Kidney (tissue), 14 donors: ENCODE data around the gene GPR33. TPM values are rescaled to one million over a fixed set of nuclear protein-coding genes. Genes with fewer than 3 reads are reported as not detected.

ENCODE experiments used
- DNase-seq, 5 donors: peaks; one replicate each; pipeline ENCODE4 v3.0.0-alpha.2; 2013 to 2020
- FAIRE-seq: peaks from 2 replicates; lab custom pipeline; 2012; peaks lifted over from hg19 to GRCh38; lab: Jason Lieb, UNC
- H3K27ac ChIP-seq, 2 donors: one replicate each; pipeline ENCODE4 v1.7.0; 2013; ENCODE audit warnings: low read depth in 2 of 2, low read length in 2 of 2, inconsistent platforms in 1 of 2
- H3K27me3 ChIP-seq: one replicate; pipeline ENCODE4 v1.7.1; 2013; ENCODE audit warnings: low read length, inconsistent platforms; ENCODE audit not compliant: control insufficient read depth, insufficient read depth
- H3K36me3 ChIP-seq, 3 donors: one replicate each; pipeline versions ENCODE4 v1.7.0 to v1.7.1; 2013; ENCODE audit warnings: low read length in 3 of 3, control low read depth in 1 of 3, inconsistent platforms in 1 of 3; ENCODE audit not compliant: insufficient read depth in 3 of 3, control insufficient read depth in 2 of 3
- H3K4me1 ChIP-seq, 3 donors: one replicate each; pipeline versions ENCODE4 v1.7.0 to v1.7.1; 2013; ENCODE audit warnings: low read length in 3 of 3, inconsistent platforms in 1 of 3, low read depth in 1 of 3; ENCODE audit not compliant: control insufficient read depth in 2 of 3, insufficient read depth in 2 of 3
- H3K4me3 ChIP-seq, 3 donors: one replicate each; pipeline versions ENCODE4 v1.7.0 to v1.8.1; 2013; ENCODE audit warnings: low read length in 3 of 3, control low read depth in 1 of 3, inconsistent platforms in 1 of 3
- H3K9ac ChIP-seq, 3 donors: one replicate each; pipeline versions ENCODE4 v1.7.0 to v1.7.1; 2013; ENCODE audit warnings: low read length in 3 of 3, control low read depth in 1 of 3, inconsistent platforms in 1 of 3
- H3K9me3 ChIP-seq, 3 donors: one replicate each; pipeline versions ENCODE4 v1.7.0 to v1.7.1; 2013; ENCODE audit warnings: low read length in 3 of 3, control low read depth in 1 of 3, inconsistent platforms in 1 of 3; ENCODE audit not compliant: control insufficient read depth in 2 of 3, insufficient read depth in 1 of 3
- intact Hi-C: fragments of 100-400 bp; cut with DNase I; formaldehyde crosslinking; loops from one replicate; pipeline ENCODE4 v1.11.1; 2022
- polyA plus RNA-seq: library from polyadenylated mRNA; stranded (reverse); fragments of 350-450 nt; fragmentation: Illumina TruSeq; extraction: RNeasy Lipid Tissue Mini Kit (QIAGEN cat#74804); gene quantifications from one replicate; pipeline ENCODE4 v1.2.3, GENCODE V29; 2014; ENCODE audit warnings: low read depth, low replicate concordance; ENCODE audit not compliant: insufficient read depth
- total RNA-seq: library from RNA; stranded (reverse); fragmentation: NEBNext Ultra II Directional; extraction: Animal tissue kit (Norgen Biotek cat#: 25700); gene quantifications from one replicate; pipeline ENCODE4 v1.2.1, GENCODE V29; 2021
- TF ChIP-seq, protein P1 (sequence below): IDR thresholded peaks from 3 replicates; pipeline ENCODE4 v1.5.1; 2012; ENCODE audit warnings: mild to moderate bottlenecking, moderate library complexity, borderline replicate concordance; ENCODE audit not compliant: insufficient read depth; ENCODE audit errors: extremely low read depth
- donor health status: control.
- donor health status: control.
- donor health status: control.
- donor health status: control.
- donor health status: control.
- donor health status: DM: yes; HTN: yes; CAD: no.
- donor health status: Normal renal cell carcinoma (clear cell type).

GPR33 gene
- total and polyA plus RNA-seq, 2 donors from 2014 or later, result not detected

DNA sequence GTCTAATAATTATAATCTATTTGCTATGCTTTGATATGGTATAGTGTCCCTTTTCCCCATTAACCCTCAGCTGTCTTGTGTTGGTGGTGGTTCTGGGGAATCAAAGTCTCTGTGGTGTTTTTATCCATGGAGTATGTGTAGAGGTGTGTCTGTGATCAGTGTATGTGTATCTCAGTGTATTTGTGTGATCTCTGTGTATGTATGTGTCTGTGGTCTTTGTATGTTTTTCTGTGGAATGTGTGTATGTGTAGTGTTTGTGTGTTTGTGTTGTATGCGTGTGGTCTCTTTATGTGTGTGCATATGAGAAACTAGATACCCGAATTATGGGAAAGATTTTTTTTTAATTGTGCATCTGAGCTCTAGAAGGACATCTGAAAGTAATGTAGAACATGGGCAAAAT, 1.1 kb downstream of the GPR33 start:
- Histone ChIP-seq H3K9me3 (no peaks in the 10 kb centered on the region), H3K27ac (no peak overlapping the region), H3K9ac (no peak overlapping the region), H3K4me3 (no peak overlapping the region), H3K36me3 (no peaks in the 10 kb centered on the region), H3K4me1 (no peaks in the 10 kb centered on the region), H3K27me3 (no peaks in the 10 kb centered on the region)
- DNase-seq (no peak), FAIRE-seq (no peak)
- TF ChIP-seq, protein P1, sequence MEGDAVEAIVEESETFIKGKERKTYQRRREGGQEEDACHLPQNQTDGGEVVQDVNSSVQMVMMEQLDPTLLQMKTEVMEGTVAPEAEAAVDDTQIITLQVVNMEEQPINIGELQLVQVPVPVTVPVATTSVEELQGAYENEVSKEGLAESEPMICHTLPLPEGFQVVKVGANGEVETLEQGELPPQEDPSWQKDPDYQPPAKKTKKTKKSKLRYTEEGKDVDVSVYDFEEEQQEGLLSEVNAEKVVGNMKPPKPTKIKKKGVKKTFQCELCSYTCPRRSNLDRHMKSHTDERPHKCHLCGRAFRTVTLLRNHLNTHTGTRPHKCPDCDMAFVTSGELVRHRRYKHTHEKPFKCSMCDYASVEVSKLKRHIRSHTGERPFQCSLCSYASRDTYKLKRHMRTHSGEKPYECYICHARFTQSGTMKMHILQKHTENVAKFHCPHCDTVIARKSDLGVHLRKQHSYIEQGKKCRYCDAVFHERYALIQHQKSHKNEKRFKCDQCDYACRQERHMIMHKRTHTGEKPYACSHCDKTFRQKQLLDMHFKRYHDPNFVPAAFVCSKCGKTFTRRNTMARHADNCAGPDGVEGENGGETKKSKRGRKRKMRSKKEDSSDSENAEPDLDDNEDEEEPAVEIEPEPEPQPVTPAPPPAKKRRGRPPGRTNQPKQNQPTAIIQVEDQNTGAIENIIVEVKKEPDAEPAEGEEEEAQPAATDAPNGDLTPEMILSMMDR, result no peak
- intact Hi-C loops, result no loop called here

DNA sequence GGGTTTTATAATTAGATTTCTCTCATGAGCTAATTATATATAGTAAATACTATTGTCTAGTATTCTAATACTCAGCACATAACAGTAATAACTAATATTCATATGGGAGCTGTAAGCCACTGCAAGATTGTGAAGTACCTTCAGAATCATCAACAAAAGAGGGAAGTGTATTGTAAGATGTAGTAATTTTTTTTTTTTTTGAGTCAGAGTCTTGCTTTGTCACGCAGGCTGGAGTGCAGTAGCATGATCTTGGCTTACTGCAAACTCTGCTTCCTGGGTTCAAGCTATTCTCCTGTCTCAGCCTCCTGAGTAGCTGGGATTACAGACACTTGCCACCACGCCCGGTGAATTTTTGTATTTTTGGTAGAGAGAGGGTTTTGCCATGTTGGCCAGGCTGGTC, 3.1 kb downstream of the GPR33 start:
- Histone ChIP-seq H3K9ac (no peak overlapping the region), H3K36me3 (no peaks in the 10 kb centered on the region), H3K9me3 (no peaks in the 10 kb centered on the region), H3K4me3 (no peak overlapping the region), H3K4me1 (no peaks in the 10 kb centered on the region), H3K27ac (no peak overlapping the region), H3K27me3 (no peaks in the 10 kb centered on the region)
- TF ChIP-seq, protein P1, result no peak
- intact Hi-C loops, result no loop called here
- DNase-seq, result no peak
- FAIRE-seq, result no peak

DNA sequence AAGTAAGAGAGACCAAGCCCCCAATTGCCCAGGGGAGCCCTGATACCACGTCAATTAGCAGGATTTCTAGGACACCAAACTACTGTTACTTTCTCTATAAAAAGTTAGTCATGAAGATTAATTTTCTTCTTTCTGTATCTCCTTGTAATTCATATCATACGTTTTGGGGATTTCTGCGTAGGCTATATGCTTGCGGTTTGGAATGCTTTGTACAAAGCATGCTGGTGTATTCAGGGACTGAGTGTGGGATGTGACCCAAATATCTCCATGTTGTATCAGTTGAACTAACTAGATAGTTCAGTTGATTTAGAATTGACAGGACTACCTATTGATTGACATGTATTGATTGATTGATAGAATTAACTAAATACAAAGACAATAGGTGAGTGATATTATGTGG, 7.7 kb downstream of the GPR33 start:
- intact Hi-C loops, result no loop called here
- no peak overlapping the region for H3K27ac ChIP-seq
- no peaks in the 10 kb centered on the region for H3K36me3 ChIP-seq
- H3K27me3 ChIP-seq, result no peaks in the 10 kb centered on the region
- no peak for FAIRE-seq
- TF ChIP-seq, protein P1, result no peak
- no peaks in the 10 kb centered on the region for H3K4me1 ChIP-seq
- H3K4me3 ChIP-seq, result no peak overlapping the region
- no peak for DNase-seq
- H3K9ac ChIP-seq, result no peak overlapping the region
- no peaks in the 10 kb centered on the region for H3K9me3 ChIP-seq

DNA sequence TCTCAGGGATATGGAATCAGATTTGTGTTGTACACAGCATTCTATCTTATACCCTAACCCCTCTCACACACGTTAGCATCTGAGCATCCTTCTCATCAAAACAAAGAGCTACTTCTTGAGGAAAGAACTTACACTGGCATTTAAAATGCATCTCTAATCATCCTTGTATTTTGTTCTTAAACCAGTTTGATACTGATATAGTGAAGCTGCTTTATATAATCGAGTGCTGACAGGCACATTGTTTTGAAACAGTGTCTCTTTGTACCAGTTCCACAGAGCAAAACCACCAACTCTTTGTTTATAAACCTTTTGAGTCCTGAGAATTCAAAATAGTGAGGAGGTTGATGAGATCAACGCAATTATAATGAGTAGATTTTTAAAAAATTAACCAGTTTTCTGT, 8.8 kb downstream of the GPR33 start:
- Histone ChIP-seq H3K27ac (no peak overlapping the region), H3K4me1 (no peaks in the 10 kb centered on the region), H3K27me3 (no peaks in the 10 kb centered on the region), H3K4me3 (no peak overlapping the region), H3K36me3 (no peaks in the 10 kb centered on the region), H3K9ac (no peak overlapping the region), H3K9me3 (no peaks in the 10 kb centered on the region)
- DNase-seq (no peak), FAIRE-seq (no peak)
- intact Hi-C loops, result no loop called here
- TF ChIP-seq, protein P1, result no peak
